A673 (cell line): ENCODE measurements around the gene TEX19. TPM values are rescaled to one million over a fixed set of nuclear protein-coding genes. Genes with fewer than 3 reads are reported as not detected.
"Not testable (repeated sequence)": the region's sequence is repeated elsewhere in the genome, so short reads cannot be mapped to it uniquely, and the experiment has no call there.

ENCODE experiments used
- BruUV-seq: library from RNA; stranded (reverse); fragments of 400-500 nt; replicated peaks from 2 replicates; lab custom pipeline; 2021; lab: Mats Ljungman, UMichigan
- CTCF ChIA-PET: fragments of 300-600 bp; sonication (Branson Sonifier 250); formaldehyde crosslinking; loops from one replicate; lab custom pipeline; 2022; ENCODE audit warnings: antibody characterized with exemption; lab: Charles Lee
- POLR2A ChIA-PET: fragments of 300-600 bp; sonication (Branson Sonifier 250); formaldehyde crosslinking; loops from one replicate; lab custom pipeline; 2022; ENCODE audit warnings: antibody characterized with exemption; ENCODE audit not compliant: low non-redundant PET; lab: Charles Lee
- DNase-seq: peaks from one replicate; pipeline ENCODE4 v3.0.0-alpha.2; 2015; ENCODE audit warnings: low spot score
- H3K27ac ChIP-seq: fragments of 200-600 bp; sonication (generic); 2 replicates; pipeline ENCODE4 v1.5.1; 2016; ENCODE audit warnings: mixed run types, low read depth, mild to moderate bottlenecking, mixed read lengths, antibody characterized with exemption, low read length; ENCODE audit not compliant: poor library complexity, severe bottlenecking
- H3K27me3 ChIP-seq: fragments of 200-600 bp; sonication (generic); replicated peaks from 2 replicates; pipeline ENCODE4 v1.6.1; 2017; ENCODE audit warnings: mixed run types, low read depth, mild to moderate bottlenecking, mixed read lengths, antibody characterized with exemption, low read length; ENCODE audit not compliant: insufficient read depth, poor library complexity
- H3K36me3 ChIP-seq: fragments of 200-600 bp; sonication (generic); 2 replicates; pipeline ENCODE4 v1.6.1; 2016; ENCODE audit warnings: mixed run types, mild to moderate bottlenecking, mixed read lengths, antibody characterized with exemption, low read length; ENCODE audit not compliant: insufficient read depth, poor library complexity, severe bottlenecking
- H3K4me1 ChIP-seq: fragments of 200-600 bp; sonication (generic); 2 replicates; pipeline ENCODE4 v1.6.1; 2017; ENCODE audit warnings: mixed run types, mild to moderate bottlenecking, mixed read lengths, antibody characterized with exemption, low read length; ENCODE audit not compliant: insufficient read depth, poor library complexity, severe bottlenecking
- H3K4me3 ChIP-seq: fragments of 200-600 bp; sonication (generic); 2 replicates; pipeline ENCODE4 v1.5.1; 2016; ENCODE audit warnings: low read depth, mixed run types, mild to moderate bottlenecking, mixed read lengths, low read length; ENCODE audit not compliant: poor library complexity, severe bottlenecking
- H3K9me3 ChIP-seq: fragments of 200-600 bp; sonication (generic); 2 replicates; pipeline ENCODE4 v1.6.1; 2016; ENCODE audit warnings: mixed run types, low read depth, mild to moderate bottlenecking, mixed read lengths, antibody characterized with exemption, low read length; ENCODE audit not compliant: poor library complexity, severe bottlenecking
- EZH2 ChIP-seq: fragments of 200-600 bp; sonication (generic); IDR thresholded peaks from 2 replicates; pipeline ENCODE4 v1.6.1; 2017; ENCODE audit warnings: borderline replicate concordance, low read depth, mild to moderate bottlenecking, mixed read lengths, antibody characterized with exemption, low read length; ENCODE audit not compliant: poor library complexity, severe bottlenecking
- intact Hi-C: fragments of 100-400 bp; cut with micrococcal nuclease; formaldehyde crosslinking; loops from one replicate; pipeline ENCODE4 v1.10.0; 2022; ENCODE audit not compliant: unreplicated experiment
- total RNA-seq: library from RNA; stranded (reverse); gene quantifications from 2 replicates; pipeline ENCODE4 v1.2.3, GENCODE V29; 2021
- TF ChIP-seq, protein P1 (sequence below): fragments of 300-800, 200-600 bp; sonication (generic); conservative IDR thresholded peaks from 2 replicates; pipeline ENCODE4 v1.5.1; 2017; ENCODE audit warnings: low read depth, mild to moderate bottlenecking, antibody characterized with exemption, low read length, moderate library complexity, mixed read lengths

The TEX19 gene
- total RNA-seq, 1 experiment from 2014 or later: 0.39 TPM

DNA sequence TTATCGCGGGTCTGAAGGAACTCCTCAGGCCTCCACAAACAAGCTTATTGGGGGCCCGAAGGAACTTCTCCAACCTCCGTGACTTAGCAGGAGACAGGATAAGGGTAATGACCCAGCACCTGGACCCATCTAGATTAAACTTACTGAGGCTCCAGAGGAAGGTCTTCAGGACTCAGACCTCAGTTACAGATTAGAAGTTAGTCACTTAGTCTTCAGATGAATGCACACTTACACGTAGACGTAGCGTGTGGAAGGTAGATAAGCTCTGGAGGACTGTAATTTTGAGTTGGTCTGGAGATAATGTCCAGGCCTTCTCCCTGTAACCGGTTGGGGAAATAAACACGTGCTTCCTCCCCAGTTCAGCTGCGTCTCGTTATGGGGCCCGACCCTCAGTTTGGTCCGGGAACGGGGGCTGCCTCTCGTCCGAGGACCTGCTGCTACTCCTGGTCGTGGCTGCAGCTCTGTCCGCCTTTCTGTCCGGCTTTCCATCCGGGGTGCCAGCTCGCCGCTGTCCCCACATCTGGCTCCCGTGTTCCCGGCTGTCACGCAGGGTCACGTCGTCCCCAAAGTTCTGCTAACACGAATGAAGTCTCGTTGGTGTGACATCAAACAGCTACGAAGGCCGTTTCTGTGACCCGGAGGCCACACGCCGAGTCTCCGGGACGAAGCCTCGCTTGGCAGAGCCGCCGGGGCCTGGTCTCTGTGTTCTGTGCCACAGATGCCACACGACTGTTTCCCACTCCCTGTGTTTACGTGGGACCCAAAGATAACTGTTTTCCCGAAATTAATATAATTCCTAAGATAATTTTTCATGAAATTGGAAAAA is 13.7 kb upstream of the TEX19 start:
- Histone ChIP-seq H3K4me3 (no peak overlapping the region), H3K27ac (no peak overlapping the region), H3K27me3 (no peaks in the 10 kb centered on the region), H3K36me3 (no peaks in the 10 kb centered on the region), H3K9me3 (no peaks in the 10 kb centered on the region), H3K4me1 (peaks cover 17% of the 10 kb centered on the region)
- ChIA-PET CTCF (no interaction called here), POLR2A (interaction anchor here (0.6 kb wide), 1 partner anchor 376 kb away, joined by 3 read pairs; no protein-coding TSS in a partner anchor)
- no peak for DNase-seq
- intact Hi-C loops: no loop called here
- TF ChIP-seq EZH2: no peak
- TF ChIP-seq, protein P1, sequence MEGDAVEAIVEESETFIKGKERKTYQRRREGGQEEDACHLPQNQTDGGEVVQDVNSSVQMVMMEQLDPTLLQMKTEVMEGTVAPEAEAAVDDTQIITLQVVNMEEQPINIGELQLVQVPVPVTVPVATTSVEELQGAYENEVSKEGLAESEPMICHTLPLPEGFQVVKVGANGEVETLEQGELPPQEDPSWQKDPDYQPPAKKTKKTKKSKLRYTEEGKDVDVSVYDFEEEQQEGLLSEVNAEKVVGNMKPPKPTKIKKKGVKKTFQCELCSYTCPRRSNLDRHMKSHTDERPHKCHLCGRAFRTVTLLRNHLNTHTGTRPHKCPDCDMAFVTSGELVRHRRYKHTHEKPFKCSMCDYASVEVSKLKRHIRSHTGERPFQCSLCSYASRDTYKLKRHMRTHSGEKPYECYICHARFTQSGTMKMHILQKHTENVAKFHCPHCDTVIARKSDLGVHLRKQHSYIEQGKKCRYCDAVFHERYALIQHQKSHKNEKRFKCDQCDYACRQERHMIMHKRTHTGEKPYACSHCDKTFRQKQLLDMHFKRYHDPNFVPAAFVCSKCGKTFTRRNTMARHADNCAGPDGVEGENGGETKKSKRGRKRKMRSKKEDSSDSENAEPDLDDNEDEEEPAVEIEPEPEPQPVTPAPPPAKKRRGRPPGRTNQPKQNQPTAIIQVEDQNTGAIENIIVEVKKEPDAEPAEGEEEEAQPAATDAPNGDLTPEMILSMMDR: no peak
- BruUV-seq: no TSS peak

DNA sequence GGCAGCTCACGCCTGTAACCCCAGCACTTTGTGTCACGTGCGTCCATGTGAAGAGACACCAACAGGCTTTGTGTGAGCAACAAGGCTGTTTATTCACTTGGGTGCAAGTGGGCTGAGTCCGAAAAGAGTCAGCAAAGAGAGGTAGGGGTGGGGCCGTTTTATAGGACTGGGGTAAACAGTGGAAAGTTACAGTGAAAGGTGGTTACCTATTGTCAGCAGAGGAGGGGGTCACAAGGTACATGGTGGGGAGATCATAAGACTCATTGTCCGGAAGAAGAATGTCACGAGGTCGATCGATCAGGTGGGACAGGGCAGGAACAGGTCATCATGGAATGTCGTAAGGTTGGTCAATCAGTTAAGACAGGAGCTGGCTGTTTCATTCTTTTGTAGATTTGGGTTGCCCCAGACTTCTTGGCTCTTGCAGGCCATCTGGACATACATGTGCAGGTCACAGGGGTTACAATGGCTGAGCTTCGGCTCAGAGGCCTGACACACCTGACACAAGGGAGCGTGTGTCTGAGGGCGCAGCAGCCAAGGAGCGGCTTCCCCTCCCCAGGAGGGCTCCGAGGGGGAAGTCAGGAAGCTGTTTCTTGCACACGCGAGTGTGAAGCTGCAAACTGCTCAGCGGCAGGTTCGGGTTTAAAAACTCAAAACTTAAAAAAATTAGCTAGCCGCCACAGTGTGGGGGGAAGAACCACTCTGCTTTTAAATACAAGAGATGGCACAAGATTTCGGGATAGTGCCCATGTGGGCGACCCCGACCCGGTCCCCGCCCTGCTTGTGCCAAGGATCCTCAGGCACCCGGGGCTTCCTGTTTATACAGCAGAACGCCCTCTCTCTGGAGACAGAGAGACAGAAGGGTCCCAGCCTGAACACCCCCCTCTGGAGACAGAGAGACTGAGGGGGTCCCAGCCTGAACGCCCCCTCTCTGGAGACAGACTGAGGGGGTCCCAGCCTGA is 12.4 kb upstream of the TEX19 start:
- H3K36me3 ChIP-seq: no peaks in the 10 kb centered on the region
- intact Hi-C loops: no loop called here
- BruUV-seq: no TSS peak
- no peak overlapping the region for H3K4me3 ChIP-seq
- no peak overlapping the region for H3K27ac ChIP-seq
- CTCF ChIA-PET: no interaction called here
- no peak for DNase-seq
- TF ChIP-seq EZH2: no peak
- TF ChIP-seq, protein P1: no peak
- H3K4me1 ChIP-seq: peaks cover 17% of the 10 kb centered on the region
- POLR2A ChIA-PET: interaction anchor here (0.6 kb wide), 1 partner anchor 71 kb away, joined by 3 read pairs; no protein-coding TSS in a partner anchor
- H3K9me3 ChIP-seq: no peaks in the 10 kb centered on the region
- H3K27me3 ChIP-seq: no peaks in the 10 kb centered on the region

DNA sequence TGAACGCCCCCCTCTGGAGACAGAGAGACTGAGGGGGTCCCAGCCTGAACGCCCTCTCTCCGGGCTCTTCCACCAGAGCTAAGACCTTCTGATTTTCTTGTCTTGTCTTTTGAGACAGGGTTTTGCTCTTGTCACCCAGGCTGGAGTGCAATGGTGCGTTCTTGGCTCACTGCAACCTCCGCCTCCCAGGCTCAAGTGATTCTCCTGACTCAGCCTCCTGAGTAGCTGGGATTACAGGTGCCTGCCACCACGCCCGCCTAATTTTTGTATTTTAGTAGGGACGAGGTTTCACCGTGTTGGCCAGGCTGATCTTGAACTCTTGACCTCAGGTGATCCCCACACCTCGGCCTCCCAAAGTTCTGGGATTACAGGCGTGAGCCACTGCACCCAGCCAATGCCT is 11.1 kb upstream of the TEX19 start:
- intact Hi-C loops: not testable (repeated sequence)

More for the DNA sequence above, 11.1 kb upstream of the TEX19 start:
- H3K9me3 ChIP-seq, H3K27ac ChIP-seq, H3K4me3 ChIP-seq, BruUV-seq, H3K36me3 ChIP-seq, H3K27me3 ChIP-seq, DNase-seq, POLR2A ChIA-PET, CTCF ChIA-PET: not testable (repeated sequence)
- peaks cover 17% of the 10 kb centered on the region for H3K4me1 ChIP-seq
